Common myeloid progenitor, CD34-positive (primary cell): ENCODE results near the gene PPM1N.
A peak's percentile ranks its signal among the peaks of the same experiment; 100 is the strongest.

Experiments used
- CTCF ChIA-PET: fragments of 350-600 bp; sonication (Branson Sonifier 250); formaldehyde crosslinking; loops from one replicate; lab custom pipeline; 2021; ENCODE audit warnings: antibody characterized with exemption; lab: Charles Lee
- POLR2A ChIA-PET: fragments of 350-600 bp; sonication (Branson Sonifier 250); formaldehyde crosslinking; loops from one replicate; lab custom pipeline; 2021; ENCODE audit warnings: antibody characterized with exemption; lab: Charles Lee
- DNase-seq, 3 donors: peaks; one replicate each; pipeline versions ENCODE4 v3.0.0 to v3.0.0-alpha.2; 2013
- H3K27ac ChIP-seq, 2 experiments: 1 replicate in 1 of 2; 2 replicates in 1 of 2; pipeline ENCODE4 v1.7.0; 2013; ENCODE audit warnings: inconsistent platforms in 2 of 2, low read length in 2 of 2, mild to moderate bottlenecking in 2 of 2, low read depth in 1 of 2, moderate library complexity in 1 of 2; ENCODE audit not compliant: severe bottlenecking in 2 of 2, insufficient read depth in 1 of 2, poor library complexity in 1 of 2
- H3K27me3 ChIP-seq, 5 experiments: replicated peaks in 2 of 5; 1 replicate in 3 of 5; 2 replicates in 2 of 5; pipeline versions ENCODE4 v1.6.1 to v1.7.0; 2013; ENCODE audit warnings: low read length in 4 of 5, mild to moderate bottlenecking in 2 of 5, moderate library complexity in 2 of 5, inconsistent platforms in 1 of 5; ENCODE audit not compliant: insufficient read depth in 5 of 5, control insufficient read depth in 4 of 5
- H3K36me3 ChIP-seq, 4 experiments: 1 replicate in 2 of 4; 2 replicates in 2 of 4; pipeline versions ENCODE4 v1.6.1 to v1.7.0; 2013; ENCODE audit warnings: low read length in 3 of 4, control low read depth in 1 of 4, mild to moderate bottlenecking in 1 of 4; ENCODE audit not compliant: control insufficient read depth in 4 of 4, insufficient read depth in 4 of 4
- H3K4me1 ChIP-seq, 4 experiments: 1 replicate in 3 of 4; 2 replicates in 1 of 4; pipeline versions ENCODE4 v1.6.1 to v1.7.1; 2013; ENCODE audit warnings: low read length in 3 of 4, mild to moderate bottlenecking in 3 of 4, control low read depth in 1 of 4, inconsistent platforms in 1 of 4, moderate library complexity in 1 of 4; ENCODE audit not compliant: control insufficient read depth in 4 of 4, insufficient read depth in 4 of 4; ENCODE audit errors: control extremely low read depth in 1 of 4
- H3K4me3 ChIP-seq, 7 experiments: 1 replicate in 4 of 7; 2 replicates in 3 of 7; pipeline versions ENCODE4 v1.5.1 to v1.7.0; 2013; ENCODE audit warnings: mild to moderate bottlenecking in 7 of 7, low read length in 6 of 7, moderate library complexity in 6 of 7, inconsistent platforms in 2 of 7, low read depth in 2 of 7, control low read depth in 1 of 7; ENCODE audit not compliant: insufficient read depth in 4 of 7, control insufficient read depth in 1 of 7; ENCODE audit errors: extremely low read depth in 1 of 7
- H3K9me3 ChIP-seq, 5 experiments: 1 replicate in 4 of 5; 2 replicates in 1 of 5; pipeline versions ENCODE4 v1.6.1 to v1.7.1; 2013; ENCODE audit warnings: low read length in 4 of 5, mild to moderate bottlenecking in 2 of 5, inconsistent platforms in 1 of 5, low read depth in 1 of 5, moderate library complexity in 1 of 5; ENCODE audit not compliant: control insufficient read depth in 4 of 5, insufficient read depth in 2 of 5; ENCODE audit errors: control extremely low read depth in 1 of 5
- WGBS: methylation state at CpG from one replicate; pipeline ENCODE4 v1.1.5; 2013; ENCODE audit not compliant: insufficient coverage; 5-methylcytosine and 5-hydroxymethylcytosine counted together

Gene PPM1N

DNA sequence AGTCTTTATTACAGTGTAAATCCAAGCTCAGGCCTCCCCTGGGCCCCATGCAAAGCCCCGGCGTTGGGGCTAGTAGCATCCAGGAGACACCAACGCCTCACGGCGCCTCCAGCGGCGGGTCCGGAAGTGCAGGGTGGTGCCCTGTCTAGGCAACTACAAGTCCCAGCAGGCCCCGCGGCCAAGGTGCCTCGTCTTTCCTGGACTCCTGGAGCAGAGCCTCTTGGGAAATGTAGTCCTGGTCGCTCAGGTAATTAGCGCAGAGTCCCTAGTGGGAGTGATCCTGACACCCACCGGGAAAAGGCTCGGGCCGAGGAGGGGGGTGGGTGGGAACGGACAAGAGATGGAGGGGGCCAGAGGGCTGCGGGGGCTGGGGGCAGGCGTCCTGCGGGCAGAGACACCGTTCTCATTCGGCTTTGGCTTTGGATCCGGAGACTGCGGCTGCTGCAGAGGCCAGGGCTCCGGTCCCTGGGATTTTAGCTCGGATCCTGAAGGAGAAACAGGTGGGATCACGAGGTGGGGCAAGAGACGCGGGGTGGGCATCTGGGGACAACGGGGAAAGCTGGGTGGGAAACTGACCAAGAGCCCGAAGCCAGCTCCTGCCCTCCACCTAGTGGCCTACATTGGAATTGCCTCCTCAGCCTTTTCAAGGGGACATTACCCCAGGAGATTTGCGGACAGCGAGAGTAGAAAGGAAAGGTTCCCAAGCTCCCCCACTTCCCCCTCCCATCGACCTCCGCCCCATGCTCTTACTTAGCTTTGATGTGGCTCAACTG, 12.8 kb upstream of the PPM1N start:
- WGBS = 0% methylated on average over 32 of the region's 35 CpGs
- DNase-seq = peak; percentile 94 to 96 (median 94)
- H3K36me3 ChIP-seq = no peaks in the 10 kb centered on the region
- H3K27ac ChIP-seq = peak overlapping the region in 1 of 2 experiments; percentile 76
- peaks cover 0 to 8% (median 6%) of the 10 kb centered on the region in 4 experiments for H3K4me1 ChIP-seq
- CTCF ChIA-PET = interaction anchor here (0.6 to 3.2 kb wide), 20 partner anchors 10 to 160 kb away, joined by 3 to 17 read pairs (median 5); partner anchors contain the start of genes FOSB, OPA3 and PPP1R13L
- H3K4me3 ChIP-seq = peak overlapping the region; percentile 41 to 86 (median 71)
- no peaks in the 10 kb centered on the region for H3K27me3 ChIP-seq
- no peaks in the 10 kb centered on the region for H3K9me3 ChIP-seq
- POLR2A ChIA-PET = interaction anchor here (0.9 to 1.2 kb wide), 4 partner anchors 10 to 46 kb away, joined by 3 to 4 read pairs (median 4); no protein-coding TSS in a partner anchor

GRCh38 chr19:45488708-45489107, 9.5 kb upstream of the PPM1N start:
- no peaks in the 10 kb centered on the region for H3K9me3 ChIP-seq
- POLR2A ChIA-PET = interaction anchor here (1.2 kb wide), 1 partner anchor 13 kb away, joined by 3 read pairs; no protein-coding TSS in a partner anchor

GRCh38 chr19:45489216-45489855, 8.9 kb upstream of the PPM1N start:
- WGBS = 98% methylated on average over 17 of the region's 20 CpGs

More at GRCh38 chr19:45488708-45489107, 9.5 kb upstream of the PPM1N start:
- peaks cover 0 to 21% (median 16%) of the 10 kb centered on the region in 4 experiments for H3K4me1 ChIP-seq
- no peak overlapping the region for H3K4me3 ChIP-seq
- H3K27ac ChIP-seq = no peak overlapping the region
- no peaks in the 10 kb centered on the region for H3K27me3 ChIP-seq
- H3K36me3 ChIP-seq = no peaks in the 10 kb centered on the region
- WGBS = over 99% methylated on average over 15 of the region's 15 CpGs
- no peak for DNase-seq
- CTCF ChIA-PET = interaction anchor here (0.8 to 2.4 kb wide), 6 partner anchors 9 to 153 kb away, joined by 3 to 10 read pairs (median 4); no protein-coding TSS in a partner anchor

DNA sequence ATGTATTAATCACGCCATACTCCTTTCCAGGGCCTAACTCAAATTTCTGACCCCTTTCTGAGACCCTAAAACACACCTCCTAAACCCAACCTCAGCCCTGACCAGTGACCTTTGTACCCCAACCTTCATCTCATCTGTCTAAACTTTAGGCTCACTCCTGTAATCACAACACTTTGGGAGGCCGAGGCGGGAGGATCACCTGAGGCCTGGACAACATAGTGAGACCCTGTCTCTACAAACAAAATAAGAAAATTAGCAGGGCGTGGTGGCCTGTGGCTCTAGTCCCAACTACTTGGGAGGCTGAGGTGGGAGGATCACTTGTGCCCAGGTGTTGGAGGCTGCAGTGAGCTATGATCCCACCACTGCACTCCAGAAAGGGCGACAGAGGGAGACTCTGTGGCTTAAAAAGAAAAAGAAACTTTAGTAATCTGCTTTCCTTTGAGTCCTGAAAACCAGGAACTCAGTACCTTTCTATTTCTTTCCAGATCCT, 6.1 kb upstream of the PPM1N start:
- POLR2A ChIA-PET = no interaction called here
- H3K9me3 ChIP-seq = no peaks in the 10 kb centered on the region
- CTCF ChIA-PET = interaction anchor here (1.4 kb wide), 1 partner anchor 9 kb away, joined by 3 read pairs; no protein-coding TSS in a partner anchor
- no peaks in the 10 kb centered on the region for H3K36me3 ChIP-seq
- peaks cover 0 to 23% (median 12%) of the 10 kb centered on the region in 5 experiments for H3K27me3 ChIP-seq
- no peak for DNase-seq
- peak overlapping the region in 5 of 7 experiments; percentile 69 to 92 (median 79) for H3K4me3 ChIP-seq
- 86% methylated on average over 2 of the region's 5 CpGs for WGBS
- no peak overlapping the region for H3K27ac ChIP-seq
- H3K4me1 ChIP-seq = peaks cover 0 to 24% (median 20%) of the 10 kb centered on the region in 4 experiments

More at GRCh38 chr19:45489216-45489855, 8.9 kb upstream of the PPM1N start:
- no peak overlapping the region for H3K4me3 ChIP-seq
- H3K4me1 ChIP-seq = peaks cover 0 to 22% (median 16%) of the 10 kb centered on the region in 4 experiments
- no peak overlapping the region for H3K27ac ChIP-seq
- no peaks in the 10 kb centered on the region for H3K36me3 ChIP-seq
- H3K27me3 ChIP-seq = no peaks in the 10 kb centered on the region
- H3K9me3 ChIP-seq = no peaks in the 10 kb centered on the region
- no peak for DNase-seq
- CTCF ChIA-PET = interaction anchor here (1.4 to 2.4 kb wide), 4 partner anchors 9 to 52 kb away, joined by 3 to 10 read pairs (median 6); no protein-coding TSS in a partner anchor
- POLR2A ChIA-PET = interaction anchor here (1.2 kb wide), 1 partner anchor 14 kb away, joined by 3 read pairs; no protein-coding TSS in a partner anchor

- no peak for DNase-seq
- H3K4me3 ChIP-seq = peak overlapping the region; percentile 52 to 92 (median 71)
- H3K36me3 ChIP-seq = no peaks in the 10 kb centered on the region
- under 1% methylated on average over 18 of the region's 32 CpGs for WGBS
- H3K4me1 ChIP-seq = peaks cover 0 to 29% (median 24%) of the 10 kb centered on the region in 4 experiments
- peaks cover 0 to 25% (median 14%) of the 10 kb centered on the region in 5 experiments for H3K27me3 ChIP-seq
- peak overlapping the region in 1 of 2 experiments; percentile 58 for H3K27ac ChIP-seq
- H3K9me3 ChIP-seq = no peaks in the 10 kb centered on the region
- CTCF ChIA-PET = interaction anchor here (0.6 kb wide), 1 partner anchor 61 kb away, joined by 3 read pairs; no protein-coding TSS in a partner anchor
- POLR2A ChIA-PET = interaction anchor here (0.9 kb wide), 1 partner anchor 14 kb away, joined by 3 read pairs; no protein-coding TSS in a partner anchor
Measured at GRCh38 chr19:45492627-45493470, 5.4 kb upstream of the PPM1N start.
